Kidney (tissue), 14 donors: Measurements from ENCODE around the gene ETF1. TPM values are rescaled to one million over a fixed set of nuclear protein-coding genes. Genes with fewer than 3 reads are reported as not detected.

Source experiments
- DNase-seq, 5 donors: peaks; one replicate each; pipeline ENCODE4 v3.0.0-alpha.2; 2013 to 2020
- FAIRE-seq: peaks from 2 replicates; lab custom pipeline; 2012; peaks lifted over from hg19 to GRCh38; lab: Jason Lieb, UNC
- H3K27ac ChIP-seq, 2 donors: one replicate each; pipeline ENCODE4 v1.7.0; 2013; ENCODE audit warnings: low read depth in 2 of 2, low read length in 2 of 2, inconsistent platforms in 1 of 2
- H3K27me3 ChIP-seq: one replicate; pipeline ENCODE4 v1.7.1; 2013; ENCODE audit warnings: low read length, inconsistent platforms; ENCODE audit not compliant: control insufficient read depth, insufficient read depth
- H3K36me3 ChIP-seq, 3 donors: one replicate each; pipeline versions ENCODE4 v1.7.0 to v1.7.1; 2013; ENCODE audit warnings: low read length in 3 of 3, control low read depth in 1 of 3, inconsistent platforms in 1 of 3; ENCODE audit not compliant: insufficient read depth in 3 of 3, control insufficient read depth in 2 of 3
- H3K4me1 ChIP-seq, 3 donors: one replicate each; pipeline versions ENCODE4 v1.7.0 to v1.7.1; 2013; ENCODE audit warnings: low read length in 3 of 3, inconsistent platforms in 1 of 3, low read depth in 1 of 3; ENCODE audit not compliant: control insufficient read depth in 2 of 3, insufficient read depth in 2 of 3
- H3K4me3 ChIP-seq, 3 donors: one replicate each; pipeline versions ENCODE4 v1.7.0 to v1.8.1; 2013; ENCODE audit warnings: low read length in 3 of 3, control low read depth in 1 of 3, inconsistent platforms in 1 of 3
- H3K9ac ChIP-seq, 3 donors: one replicate each; pipeline versions ENCODE4 v1.7.0 to v1.7.1; 2013; ENCODE audit warnings: low read length in 3 of 3, control low read depth in 1 of 3, inconsistent platforms in 1 of 3
- H3K9me3 ChIP-seq, 3 donors: one replicate each; pipeline versions ENCODE4 v1.7.0 to v1.7.1; 2013; ENCODE audit warnings: low read length in 3 of 3, control low read depth in 1 of 3, inconsistent platforms in 1 of 3; ENCODE audit not compliant: control insufficient read depth in 2 of 3, insufficient read depth in 1 of 3
- intact Hi-C: fragments of 100-400 bp; cut with DNase I; formaldehyde crosslinking; loops from one replicate; pipeline ENCODE4 v1.11.1; 2022
- polyA plus RNA-seq: library from polyadenylated mRNA; stranded (reverse); fragments of 350-450 nt; fragmentation: Illumina TruSeq; extraction: RNeasy Lipid Tissue Mini Kit (QIAGEN cat#74804); gene quantifications from one replicate; pipeline ENCODE4 v1.2.3, GENCODE V29; 2014; ENCODE audit warnings: low read depth, low replicate concordance; ENCODE audit not compliant: insufficient read depth
- total RNA-seq: library from RNA; stranded (reverse); fragmentation: NEBNext Ultra II Directional; extraction: Animal tissue kit (Norgen Biotek cat#: 25700); gene quantifications from one replicate; pipeline ENCODE4 v1.2.1, GENCODE V29; 2021
- TF ChIP-seq, protein P1 (sequence below): IDR thresholded peaks from 3 replicates; pipeline ENCODE4 v1.5.1; 2012; ENCODE audit warnings: mild to moderate bottlenecking, moderate library complexity, borderline replicate concordance; ENCODE audit not compliant: insufficient read depth; ENCODE audit errors: extremely low read depth
- donor health status: control.
- donor health status: control.
- donor health status: control.
- donor health status: control.
- donor health status: control.
- donor health status: DM: yes; HTN: yes; CAD: no.
- donor health status: Normal renal cell carcinoma (clear cell type).

ETF1 gene
- total and polyA plus RNA-seq, 2 donors from 2014 or later = 37.5 to 85.6 TPM

DNA sequence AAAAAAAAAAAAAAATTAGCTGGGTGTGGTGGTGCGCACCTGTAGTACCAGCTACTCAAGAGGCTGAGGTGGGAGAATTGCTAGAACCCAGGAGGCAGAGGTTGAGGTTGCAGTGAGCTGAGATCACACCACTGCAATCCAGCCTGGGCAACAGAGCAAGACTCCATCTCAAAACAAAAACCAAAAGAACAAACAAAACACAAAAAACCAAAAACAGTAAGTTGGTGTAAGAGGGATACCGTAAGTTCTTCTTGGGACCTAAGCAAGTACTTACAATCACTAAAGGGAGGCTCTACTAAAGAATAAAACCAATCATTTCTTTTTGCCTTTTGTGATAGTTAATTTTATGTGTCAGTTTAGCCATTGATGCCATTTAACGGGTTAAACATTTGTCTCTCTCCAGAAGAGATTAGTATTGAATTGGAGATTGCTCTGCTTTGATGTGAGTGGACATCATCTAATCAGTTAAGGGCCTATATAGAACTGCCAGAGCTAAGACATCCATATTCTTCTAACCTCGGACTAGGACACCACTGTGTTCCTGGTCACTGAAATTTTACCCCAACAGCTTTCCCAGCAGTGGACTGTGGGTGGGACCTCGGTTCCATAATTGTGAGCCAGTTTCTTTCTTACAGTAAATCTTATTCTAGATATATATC lies 10.5 kb upstream of the ETF1 start:
- Histone ChIP-seq H3K27ac (no peak overlapping the region), H3K27me3 (no peaks in the 10 kb centered on the region), H3K4me1 (no peaks in the 10 kb centered on the region), H3K36me3 (peaks cover 15 to 34% (median 29%) of the 10 kb centered on the region in 3 donors), H3K9me3 (no peaks in the 10 kb centered on the region), H3K9ac (no peak overlapping the region), H3K4me3 (no peak overlapping the region)
- FAIRE-seq (no peak), DNase-seq (no peak)
- intact Hi-C loops = no loop called here
- TF ChIP-seq, protein P1, sequence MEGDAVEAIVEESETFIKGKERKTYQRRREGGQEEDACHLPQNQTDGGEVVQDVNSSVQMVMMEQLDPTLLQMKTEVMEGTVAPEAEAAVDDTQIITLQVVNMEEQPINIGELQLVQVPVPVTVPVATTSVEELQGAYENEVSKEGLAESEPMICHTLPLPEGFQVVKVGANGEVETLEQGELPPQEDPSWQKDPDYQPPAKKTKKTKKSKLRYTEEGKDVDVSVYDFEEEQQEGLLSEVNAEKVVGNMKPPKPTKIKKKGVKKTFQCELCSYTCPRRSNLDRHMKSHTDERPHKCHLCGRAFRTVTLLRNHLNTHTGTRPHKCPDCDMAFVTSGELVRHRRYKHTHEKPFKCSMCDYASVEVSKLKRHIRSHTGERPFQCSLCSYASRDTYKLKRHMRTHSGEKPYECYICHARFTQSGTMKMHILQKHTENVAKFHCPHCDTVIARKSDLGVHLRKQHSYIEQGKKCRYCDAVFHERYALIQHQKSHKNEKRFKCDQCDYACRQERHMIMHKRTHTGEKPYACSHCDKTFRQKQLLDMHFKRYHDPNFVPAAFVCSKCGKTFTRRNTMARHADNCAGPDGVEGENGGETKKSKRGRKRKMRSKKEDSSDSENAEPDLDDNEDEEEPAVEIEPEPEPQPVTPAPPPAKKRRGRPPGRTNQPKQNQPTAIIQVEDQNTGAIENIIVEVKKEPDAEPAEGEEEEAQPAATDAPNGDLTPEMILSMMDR = no peak

DNA sequence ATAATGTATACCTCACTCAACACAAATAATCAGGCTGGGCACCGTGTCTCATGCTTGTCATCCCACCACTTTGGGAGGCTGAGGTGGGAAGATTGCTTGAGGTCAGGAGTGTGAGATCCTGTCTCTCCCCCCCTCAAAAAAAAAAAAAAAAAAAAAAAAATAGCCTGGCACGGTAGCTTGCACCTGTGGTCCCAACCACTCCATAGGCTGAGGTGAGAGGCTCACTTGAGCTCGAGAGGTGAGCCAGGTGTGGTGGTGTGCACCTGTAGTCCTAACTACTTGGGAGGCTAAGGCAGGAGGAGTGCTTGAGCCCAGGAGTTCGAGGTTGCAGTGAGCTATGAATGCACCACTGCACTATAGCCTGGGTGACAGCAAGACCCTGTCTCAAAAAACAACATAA lies 9.6 kb upstream of the ETF1 start:
- peaks cover 12 to 25% (median 21%) of the 10 kb centered on the region in 3 donors for H3K36me3 ChIP-seq
- TF ChIP-seq, protein P1 = no peak

DNA sequence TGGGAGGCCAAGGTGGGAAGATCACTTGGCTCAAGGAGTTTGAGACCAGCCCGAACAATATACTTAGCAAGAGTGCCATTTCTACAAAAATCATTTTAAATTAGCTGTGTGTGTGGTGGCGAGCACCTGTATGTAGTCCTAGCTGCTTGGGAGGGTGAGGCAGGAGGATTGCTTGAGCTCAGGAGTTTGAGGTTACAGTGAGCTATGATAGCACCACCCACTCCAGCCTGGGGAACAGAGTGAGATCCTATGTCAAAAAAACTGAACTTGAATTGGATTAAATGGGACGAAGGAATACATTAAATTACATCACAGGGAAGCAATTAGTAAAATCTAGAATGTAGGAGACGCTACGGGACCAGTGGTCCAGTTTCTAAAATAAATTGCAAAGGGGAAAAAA lies 6.4 kb upstream of the ETF1 start:
- intact Hi-C loops = no loop called here
- Histone ChIP-seq H3K36me3 (peaks cover 0 to 6% (median 4%) of the 10 kb centered on the region in 3 donors), H3K9me3 (no peaks in the 10 kb centered on the region), H3K4me3 (no peak overlapping the region), H3K27me3 (no peaks in the 10 kb centered on the region), H3K9ac (no peak overlapping the region), H3K4me1 (peaks cover 2 to 12% (median 6%) of the 10 kb centered on the region in 3 donors), H3K27ac (no peak overlapping the region)
- FAIRE-seq (no peak), DNase-seq (no peak)
- TF ChIP-seq, protein P1 = no peak

More for the DNA sequence above, 9.6 kb upstream of the ETF1 start:
- Histone ChIP-seq H3K9ac (no peak overlapping the region), H3K4me3 (no peak overlapping the region), H3K9me3 (no peaks in the 10 kb centered on the region), H3K27me3 (no peaks in the 10 kb centered on the region), H3K27ac (no peak overlapping the region), H3K4me1 (no peaks in the 10 kb centered on the region)
- DNase-seq (no peak), FAIRE-seq (no peak)
- intact Hi-C loops = no loop called here
